Measurements from ENCODE around the gene C1orf159. TPM values are rescaled to one million over a fixed set of nuclear protein-coding genes. Genes with fewer than 3 reads are reported as not detected.
A peak's percentile ranks its signal among the peaks of the same experiment; 100 is the strongest.

Gene C1orf159
- total RNA-seq, 1 donor from 2014 or later: 8.2 TPM

DNA sequence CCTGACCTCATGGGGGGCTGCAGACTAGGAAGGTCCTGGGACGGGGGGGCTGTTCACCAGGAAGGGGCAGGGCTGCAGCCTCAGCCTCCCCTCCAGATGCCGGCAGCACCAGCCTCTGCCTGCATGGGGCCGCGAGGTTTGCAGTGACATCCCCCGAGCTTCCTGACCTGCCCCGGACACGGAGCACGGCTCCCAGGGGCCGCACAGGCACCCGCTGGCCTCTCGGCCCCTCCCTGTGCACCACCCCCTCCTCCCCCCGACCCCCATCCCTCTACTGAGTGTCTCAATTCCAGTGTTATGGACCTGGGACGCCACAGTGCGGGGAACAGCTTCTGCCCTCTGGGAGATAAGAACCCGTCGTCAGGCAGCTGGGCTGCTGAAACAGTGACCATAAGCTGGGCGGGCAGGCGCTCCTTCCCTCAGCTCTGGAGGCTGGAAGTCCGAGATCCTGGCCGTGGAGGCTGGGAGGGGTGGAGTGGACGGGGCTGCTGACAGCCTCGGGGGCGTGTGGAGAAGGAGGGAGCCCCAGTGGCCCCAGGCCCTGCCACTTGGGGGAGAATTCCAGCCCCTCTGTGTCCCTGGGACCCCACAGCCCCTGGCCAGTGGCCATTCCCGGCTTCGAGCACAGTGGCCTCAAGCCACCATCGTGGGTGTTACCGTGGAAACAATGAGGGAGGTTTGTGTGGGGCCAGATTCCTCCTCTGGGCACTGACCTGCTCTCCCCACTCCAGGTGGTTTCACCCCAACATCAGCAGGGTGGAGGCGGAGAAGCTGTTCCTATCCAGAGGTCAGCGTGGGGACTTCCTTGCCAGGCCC lies 53.3 kb downstream of the C1orf159 start:
- no peak for FAIRE-seq
- TF ChIP-seq, protein P1, sequence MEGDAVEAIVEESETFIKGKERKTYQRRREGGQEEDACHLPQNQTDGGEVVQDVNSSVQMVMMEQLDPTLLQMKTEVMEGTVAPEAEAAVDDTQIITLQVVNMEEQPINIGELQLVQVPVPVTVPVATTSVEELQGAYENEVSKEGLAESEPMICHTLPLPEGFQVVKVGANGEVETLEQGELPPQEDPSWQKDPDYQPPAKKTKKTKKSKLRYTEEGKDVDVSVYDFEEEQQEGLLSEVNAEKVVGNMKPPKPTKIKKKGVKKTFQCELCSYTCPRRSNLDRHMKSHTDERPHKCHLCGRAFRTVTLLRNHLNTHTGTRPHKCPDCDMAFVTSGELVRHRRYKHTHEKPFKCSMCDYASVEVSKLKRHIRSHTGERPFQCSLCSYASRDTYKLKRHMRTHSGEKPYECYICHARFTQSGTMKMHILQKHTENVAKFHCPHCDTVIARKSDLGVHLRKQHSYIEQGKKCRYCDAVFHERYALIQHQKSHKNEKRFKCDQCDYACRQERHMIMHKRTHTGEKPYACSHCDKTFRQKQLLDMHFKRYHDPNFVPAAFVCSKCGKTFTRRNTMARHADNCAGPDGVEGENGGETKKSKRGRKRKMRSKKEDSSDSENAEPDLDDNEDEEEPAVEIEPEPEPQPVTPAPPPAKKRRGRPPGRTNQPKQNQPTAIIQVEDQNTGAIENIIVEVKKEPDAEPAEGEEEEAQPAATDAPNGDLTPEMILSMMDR (IDR thresholded peaks at IDR 0.05; ENCODE audit: insufficient read depth, low read length, severe bottlenecking): no peak
- Histone ChIP-seq H3K36me3 (ENCODE audit: control insufficient read depth, insufficient read depth, low read length) (no peaks in the 10 kb centered on the region), H3K27me3 (ENCODE audit: control insufficient read depth, insufficient read depth, low read length) (peaks cover 1% of the 10 kb centered on the region), H3K4me3 (ENCODE audit: low read depth, low read length) (no peak overlapping the region)
- no peak for DNase-seq (ENCODE audit: low read depth)

DNA sequence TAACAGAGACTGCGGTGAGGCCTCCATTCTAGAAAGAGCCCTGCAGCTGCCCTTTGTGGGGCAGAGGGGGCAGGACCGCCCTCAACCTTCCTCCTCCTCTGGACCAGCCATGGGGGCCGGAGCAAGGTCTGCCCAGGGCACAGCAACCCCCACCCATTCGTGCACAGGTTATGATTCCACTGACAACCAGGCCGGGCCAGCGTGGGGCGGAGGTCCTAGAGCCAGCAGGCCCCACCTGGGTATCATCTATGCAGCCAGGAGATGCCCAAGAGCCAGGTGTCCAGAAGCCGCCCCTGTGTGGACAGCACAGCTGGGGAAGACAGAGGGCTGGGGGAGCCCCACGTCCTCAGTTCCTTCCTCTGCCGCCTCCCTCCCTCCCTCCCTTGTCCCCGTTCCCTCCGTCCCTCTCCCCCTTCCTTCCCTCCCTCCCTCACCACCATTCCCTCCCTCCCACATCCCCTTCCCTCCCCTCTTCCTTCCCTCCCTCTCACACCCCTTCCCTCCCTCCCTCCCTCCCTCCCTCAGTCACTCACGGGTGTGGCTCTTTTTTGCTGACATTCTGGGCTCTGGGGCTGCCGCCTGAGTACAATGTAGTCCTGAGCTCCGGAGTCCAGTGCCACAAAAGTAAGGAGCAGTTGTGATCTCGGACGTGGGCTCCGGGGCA lies 54.1 kb downstream of the C1orf159 start:
- Histone ChIP-seq H3K4me3 (ENCODE audit: low read depth, low read length) (no peak overlapping the region), H3K36me3 (ENCODE audit: control insufficient read depth, insufficient read depth, low read length) (no peaks in the 10 kb centered on the region), H3K27me3 (ENCODE audit: control insufficient read depth, insufficient read depth, low read length) (peaks cover 1% of the 10 kb centered on the region)
- FAIRE-seq (no peak), DNase-seq (ENCODE audit: low read depth) (no peak)
- TF ChIP-seq, protein P1 (IDR thresholded peaks at IDR 0.05; ENCODE audit: insufficient read depth, low read length, severe bottlenecking): no peak

DNA sequence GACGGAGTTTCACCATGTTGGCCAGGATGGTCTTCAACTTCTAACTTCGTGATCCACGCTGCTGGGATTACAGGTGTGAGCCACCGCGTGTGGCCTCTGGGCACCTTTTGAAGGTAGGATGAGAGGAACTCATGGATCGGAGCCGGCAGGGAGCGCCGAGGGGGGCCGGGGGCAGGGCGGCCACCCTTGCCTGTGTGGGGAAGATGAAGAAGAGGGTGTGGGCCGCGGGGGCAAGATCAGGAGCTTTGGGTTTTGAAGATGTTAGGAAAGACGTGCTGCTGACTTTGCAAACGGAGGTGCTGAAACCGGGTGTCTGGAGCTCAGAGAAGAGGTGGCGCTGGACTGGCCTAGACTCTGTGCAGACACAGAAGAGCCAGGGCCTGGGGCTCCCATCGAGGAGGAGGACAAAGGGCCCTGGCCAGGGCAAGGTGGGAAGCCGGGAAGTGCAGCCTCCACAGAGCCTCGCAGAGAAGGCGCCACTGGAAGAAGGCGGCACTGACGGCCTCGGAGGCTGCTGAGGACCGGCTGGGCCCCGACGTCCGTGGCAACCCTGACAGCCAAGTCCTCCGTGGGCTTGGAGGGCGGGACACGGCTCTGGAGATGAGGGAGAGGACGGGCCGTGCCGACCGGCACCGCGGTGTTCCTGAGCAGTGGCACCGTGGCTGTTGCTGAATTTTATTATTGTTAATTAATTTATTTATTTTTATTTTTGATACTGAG lies 55.4 kb downstream of the C1orf159 start:
- FAIRE-seq: no peak
- no peak overlapping the region for H3K4me3 ChIP-seq (ENCODE audit: low read depth, low read length)

GRCh38 chr1:1059494-1060280 lies 56.2 kb downstream of the C1orf159 start:
- FAIRE-seq (no peak), DNase-seq (ENCODE audit: low read depth) (peak; percentile 46)
- H3K27me3 ChIP-seq (ENCODE audit: control insufficient read depth, insufficient read depth, low read length): peaks cover 1% of the 10 kb centered on the region
- H3K36me3 ChIP-seq (ENCODE audit: control insufficient read depth, insufficient read depth, low read length): peaks cover 2% of the 10 kb centered on the region
- TF ChIP-seq, protein P1 (IDR thresholded peaks at IDR 0.05; ENCODE audit: insufficient read depth, low read length, severe bottlenecking): no peak
- peak overlapping the region; percentile 43 for H3K4me3 ChIP-seq (ENCODE audit: low read depth, low read length)

More for the DNA sequence above, 55.4 kb downstream of the C1orf159 start:
- Histone ChIP-seq H3K27me3 (ENCODE audit: control insufficient read depth, insufficient read depth, low read length) (peaks cover 1% of the 10 kb centered on the region), H3K36me3 (ENCODE audit: control insufficient read depth, insufficient read depth, low read length) (no peaks in the 10 kb centered on the region)
- no peak for DNase-seq (ENCODE audit: low read depth)
- TF ChIP-seq, protein P1 (IDR thresholded peaks at IDR 0.05; ENCODE audit: insufficient read depth, low read length, severe bottlenecking): no peak

DNA sequence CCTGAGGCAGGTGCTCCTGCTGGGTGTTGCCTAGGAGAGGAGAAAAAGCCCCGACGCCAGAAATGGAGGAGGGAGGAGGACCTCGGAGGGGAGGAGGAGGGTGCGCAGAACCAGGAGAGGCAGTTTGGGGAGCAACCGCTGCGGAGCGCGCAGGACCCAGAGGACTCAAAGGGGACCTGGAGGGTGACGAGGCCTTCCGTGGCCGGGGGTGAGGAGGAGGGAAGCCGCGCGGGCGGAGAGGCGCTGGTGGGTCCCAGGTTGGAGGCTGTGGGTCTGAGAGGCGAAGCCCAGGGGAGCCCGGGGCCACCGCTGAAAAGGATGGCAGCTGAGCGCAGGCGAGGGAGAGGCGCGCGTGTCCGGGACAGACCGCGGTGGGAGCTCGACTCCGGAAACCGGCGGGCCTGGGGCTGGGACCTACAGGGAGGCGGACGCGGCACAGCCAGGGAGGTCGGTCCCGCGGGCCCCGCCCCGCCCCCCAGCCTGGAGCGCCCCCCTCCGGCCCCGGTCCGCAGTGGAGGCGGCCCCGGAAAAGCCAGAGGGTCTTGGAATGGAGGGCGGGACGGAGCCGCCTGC lies 56.9 kb downstream of the C1orf159 start:
- H3K27me3 ChIP-seq (ENCODE audit: control insufficient read depth, insufficient read depth, low read length): peaks cover 1% of the 10 kb centered on the region
- FAIRE-seq: no peak

More for the DNA sequence above, 56.9 kb downstream of the C1orf159 start:
- peaks cover 3% of the 10 kb centered on the region for H3K36me3 ChIP-seq (ENCODE audit: control insufficient read depth, insufficient read depth, low read length)
- peak overlapping the region; percentile 43 for H3K4me3 ChIP-seq (ENCODE audit: low read depth, low read length)
- TF ChIP-seq, protein P1 (IDR thresholded peaks at IDR 0.05; ENCODE audit: insufficient read depth, low read length, severe bottlenecking): no peak
- DNase-seq (ENCODE audit: low read depth): no peak

All from bronchial epithelial cell (primary cell).